Measurements from ENCODE around the gene FBLIM1. TPM values are rescaled to one million over a fixed set of nuclear protein-coding genes. Genes with fewer than 3 reads are reported as not detected.
A peak's percentile ranks its signal among the peaks of the same experiment; 100 is the strongest.

FBLIM1 gene
- total and polyA plus RNA-seq, 11 donors: 31.6 to 103 (median 69.8) TPM

- 80 to 87% (median 87%) methylated on average over 12 of the region's 12 CpGs for WGBS, 4 donors
- Histone ChIP-seq H3K9me3 (no peaks in the 10 kb centered on the region), H3K4me3 (no peak overlapping the region), H3K27me3 (no peaks in the 10 kb centered on the region), H3K4me1 (peaks cover 6 to 65% (median 31%) of the 10 kb centered on the region in 12 donors), H3K27ac (peak overlapping the region in 7 of 12 donors; percentile 33 to 83 (median 76)), H3K36me3 (peaks cover 0 to 89% (median 80%) of the 10 kb centered on the region in 9 donors)
- no peak for ATAC-seq
- no peak for TF ChIP-seq POLR2A (IDR thresholded peaks at IDR 0.05)
- TF ChIP-seq, protein P1, sequence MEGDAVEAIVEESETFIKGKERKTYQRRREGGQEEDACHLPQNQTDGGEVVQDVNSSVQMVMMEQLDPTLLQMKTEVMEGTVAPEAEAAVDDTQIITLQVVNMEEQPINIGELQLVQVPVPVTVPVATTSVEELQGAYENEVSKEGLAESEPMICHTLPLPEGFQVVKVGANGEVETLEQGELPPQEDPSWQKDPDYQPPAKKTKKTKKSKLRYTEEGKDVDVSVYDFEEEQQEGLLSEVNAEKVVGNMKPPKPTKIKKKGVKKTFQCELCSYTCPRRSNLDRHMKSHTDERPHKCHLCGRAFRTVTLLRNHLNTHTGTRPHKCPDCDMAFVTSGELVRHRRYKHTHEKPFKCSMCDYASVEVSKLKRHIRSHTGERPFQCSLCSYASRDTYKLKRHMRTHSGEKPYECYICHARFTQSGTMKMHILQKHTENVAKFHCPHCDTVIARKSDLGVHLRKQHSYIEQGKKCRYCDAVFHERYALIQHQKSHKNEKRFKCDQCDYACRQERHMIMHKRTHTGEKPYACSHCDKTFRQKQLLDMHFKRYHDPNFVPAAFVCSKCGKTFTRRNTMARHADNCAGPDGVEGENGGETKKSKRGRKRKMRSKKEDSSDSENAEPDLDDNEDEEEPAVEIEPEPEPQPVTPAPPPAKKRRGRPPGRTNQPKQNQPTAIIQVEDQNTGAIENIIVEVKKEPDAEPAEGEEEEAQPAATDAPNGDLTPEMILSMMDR (IDR thresholded peaks at IDR 0.05): no peak
- intact Hi-C loops (cut with DNase I): no loop called here
- no peak for DNase-seq
Measured at GRCh38 chr1:15719381-15720120, 39.0 kb upstream of the FBLIM1 start.

GRCh38 chr1:15720861-15721260 lies 37.7 kb upstream of the FBLIM1 start:
- DNase-seq (peak in 2 of 5 donors; percentile 54 to 66), ATAC-seq (peak in 3 of 4 donors; percentile 57 to 70 (median 58))
- H3K4me3 ChIP-seq: no peak overlapping the region
- no peaks in the 10 kb centered on the region for H3K9me3 ChIP-seq
- no peak for TF ChIP-seq POLR2A (IDR thresholded peaks at IDR 0.05)
- TF ChIP-seq, protein P1 (IDR thresholded peaks at IDR 0.05): no peak
- intact Hi-C loops (cut with DNase I): no loop called here
- H3K27ac ChIP-seq: peak overlapping the region in 11 of 12 donors; percentile 33 to 83 (median 56)
- H3K36me3 ChIP-seq: peaks cover 0 to 100% (median 90%) of the 10 kb centered on the region in 9 donors
- peaks cover 0 to 52% (median 18%) of the 10 kb centered on the region in 12 donors for H3K4me1 ChIP-seq
- no peaks in the 10 kb centered on the region for H3K27me3 ChIP-seq
- 54 to 78% (median 65%) methylated on average over 3 of the region's 3 CpGs for WGBS, 4 donors

DNA sequence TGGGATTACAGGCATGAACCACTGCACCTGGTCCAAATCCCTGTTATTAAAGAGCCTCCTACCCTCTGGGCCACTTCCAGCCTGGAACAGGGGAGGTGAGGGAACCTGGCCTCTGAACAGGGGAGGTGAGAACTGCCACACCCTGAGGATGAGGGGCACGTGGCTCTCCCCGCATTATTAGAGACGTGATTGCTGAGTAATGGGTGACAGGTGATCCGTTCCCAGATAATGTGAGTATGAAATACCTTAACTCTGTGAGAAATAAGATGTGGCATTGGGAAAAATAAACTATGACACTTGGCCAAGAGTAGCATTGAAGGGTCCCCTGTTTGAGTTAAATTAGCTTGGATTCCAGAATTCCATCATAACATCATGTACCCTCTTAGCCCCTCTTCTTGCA lies 36.2 kb upstream of the FBLIM1 start:
- Histone ChIP-seq H3K4me3 (no peak overlapping the region), H3K27me3 (no peaks in the 10 kb centered on the region), H3K4me1 (peaks cover 0 to 43% (median 12%) of the 10 kb centered on the region in 12 donors), H3K27ac (no peak overlapping the region), H3K9me3 (no peaks in the 10 kb centered on the region), H3K36me3 (peaks cover 0 to 100% (median 92%) of the 10 kb centered on the region in 9 donors)
- no peak for ATAC-seq
- DNase-seq: no peak
- TF ChIP-seq, protein P1 (IDR thresholded peaks at IDR 0.05): no peak
- TF ChIP-seq POLR2A (IDR thresholded peaks at IDR 0.05): no peak
- WGBS, 4 donors: 87 to 91% (median 89%) methylated on average over 4 of the region's 4 CpGs
- intact Hi-C loops (cut with DNase I): no loop called here

GRCh38 chr1:15722836-15723532 lies 35.6 kb upstream of the FBLIM1 start:
- Histone ChIP-seq H3K36me3 (peaks cover 0 to 100% (median 93%) of the 10 kb centered on the region in 9 donors), H3K4me1 (peaks cover 0 to 43% (median 8%) of the 10 kb centered on the region in 12 donors), H3K9me3 (no peaks in the 10 kb centered on the region), H3K4me3 (no peak overlapping the region), H3K27ac (no peak overlapping the region), H3K27me3 (no peaks in the 10 kb centered on the region)
- 78 to 90% (median 88%) methylated on average over 11 to 13 of the region's 13 CpGs for WGBS, 4 donors
- ATAC-seq (no peak), DNase-seq (no peak)
- TF ChIP-seq, protein P1 (IDR thresholded peaks at IDR 0.05): no peak
- TF ChIP-seq POLR2A (IDR thresholded peaks at IDR 0.05): no peak
- intact Hi-C loops (cut with DNase I): no loop called here
